Smooth muscle cell (in vitro differentiated cells): Measurements from ENCODE around the gene WDFY2. TPM values are rescaled to one million over a fixed set of nuclear protein-coding genes. Genes with fewer than 3 reads are reported as not detected.

ENCODE experiments used
- DNase-seq: peaks from one replicate; lab custom pipeline; 2025; ENCODE audit not compliant: unreplicated experiment; lab: John Stamatoyannopoulos, UW
- H2AFZ ChIP-seq: fragments of 200-600 bp; sonication (generic); 2 replicates; pipeline ENCODE4 v1.6.0; 2016; ENCODE audit warnings: antibody characterized with exemption, low read depth, mild to moderate bottlenecking
- H3F3A ChIP-seq: fragments of 200-600 bp; sonication (generic); 2 replicates; pipeline ENCODE4 v1.6.0; 2017; ENCODE audit warnings: antibody characterized with exemption, low read depth
- H3K27ac ChIP-seq: fragments of 200-600 bp; sonication (generic); 2 replicates; pipeline ENCODE4 v1.5.1; 2016; ENCODE audit warnings: low read depth, mild to moderate bottlenecking
- H3K27me3 ChIP-seq: fragments of 200-600 bp; sonication (generic); 2 replicates; pipeline ENCODE4 v1.6.1; 2016; ENCODE audit warnings: low read depth, mild to moderate bottlenecking
- H3K36me3 ChIP-seq: fragments of 200-600 bp; sonication (generic); 2 replicates; pipeline ENCODE4 v1.5.1; 2016; ENCODE audit warnings: low read depth
- H3K4me1 ChIP-seq: fragments of 200-600 bp; sonication (generic); 2 replicates; pipeline ENCODE4 v1.5.1; 2016; ENCODE audit warnings: low read depth
- H3K4me2 ChIP-seq: fragments of 200-600 bp; sonication (generic); 2 replicates; pipeline ENCODE4 v1.6.0; 2016; ENCODE audit warnings: mild to moderate bottlenecking
- H3K4me3 ChIP-seq: fragments of 200-600 bp; sonication (generic); 2 replicates; pipeline ENCODE4 v1.5.1; 2016; ENCODE audit warnings: mild to moderate bottlenecking
- H3K79me2 ChIP-seq: fragments of 200-600 bp; sonication (generic); 2 replicates; pipeline ENCODE4 v1.6.0; 2016; ENCODE audit warnings: low read depth, mild to moderate bottlenecking
- H3K9ac ChIP-seq: fragments of 200-600 bp; sonication (generic); 2 replicates; pipeline ENCODE4 v1.6.0; 2016; ENCODE audit warnings: low read depth
- H3K9me3 ChIP-seq: fragments of 200-600 bp; sonication (generic); replicated peaks from 2 replicates; pipeline ENCODE4 v1.5.1; 2016; ENCODE audit warnings: low read depth
- H4K20me1 ChIP-seq: fragments of 200-600 bp; sonication (generic); 2 replicates; pipeline ENCODE4 v1.6.0; 2016; ENCODE audit warnings: low read depth
- CTCF ChIP-seq: fragments of 200-600 bp; sonication (generic); IDR thresholded peaks from 2 replicates; pipeline ENCODE4 v1.5.1; 2017; ENCODE audit warnings: borderline replicate concordance, mild to moderate bottlenecking, antibody characterized with exemption; ENCODE audit not compliant: insufficient read depth, poor library complexity, severe bottlenecking
- WGBS: methylation state at CpG from one replicate; pipeline ENCODE4 v1.1.7; 2016; ENCODE audit warnings: low lambda C conversion rate; 5-methylcytosine and 5-hydroxymethylcytosine counted together
- polyA plus RNA-seq: library from polyadenylated mRNA; unstranded; fragments of >200 nt; fragmentation: Nextera tagmentation; extraction: Ambion mirVana; gene quantifications from 2 replicates; pipeline ENCODE4 v1.2.1, GENCODE V29; 2016
- total RNA-seq: library from RNA; depleted of rRNA; stranded (reverse); fragments of >200 nt; gene quantifications from 2 replicates; pipeline ENCODE4 v1.2.3, GENCODE V29; 2014

WDFY2 gene
- total and polyA plus RNA-seq, 2 experiments from 2014 or later = 6.6 to 13.7 TPM

- Histone ChIP-seq H3K4me2 (peak overlapping the region; percentile 32), H3K36me3 (peaks cover under 1% of the 10 kb centered on the region)
- WGBS = 30% methylated on average over 9 of the region's 9 CpGs
Measured at GRCh38 chr13:51747438-51748434, 163.5 kb downstream of the WDFY2 start.

GRCh38 chr13:51756651-51757050, 172.4 kb downstream of the WDFY2 start:
- Histone ChIP-seq H3K4me3 (no peak overlapping the region), H3K4me1 (no peaks in the 10 kb centered on the region), H3F3A (no peaks in the 10 kb centered on the region), H2AFZ (no peak overlapping the region), H3K36me3 (peaks cover 5% of the 10 kb centered on the region), H3K4me2 (no peak overlapping the region), H3K27me3 (no peaks in the 10 kb centered on the region), H3K79me2 (no peaks in the 10 kb centered on the region), H3K9me3 (no peaks in the 10 kb centered on the region), H3K9ac (no peak overlapping the region), H3K27ac (no peak overlapping the region), H4K20me1 (no peaks in the 10 kb centered on the region)
- no peak for DNase-seq
- TF ChIP-seq CTCF = no peak
- WGBS = 98% methylated on average over 2 of the region's 2 CpGs

More at GRCh38 chr13:51747438-51748434, 163.5 kb downstream of the WDFY2 start:
- Histone ChIP-seq H3K79me2 (no peaks in the 10 kb centered on the region), H4K20me1 (no peaks in the 10 kb centered on the region), H3K9me3 (no peaks in the 10 kb centered on the region), H3F3A (peaks cover 6% of the 10 kb centered on the region), H2AFZ (no peak overlapping the region), H3K27me3 (no peaks in the 10 kb centered on the region), H3K4me1 (peaks cover 10% of the 10 kb centered on the region), H3K4me3 (no peak overlapping the region), H3K27ac (peak overlapping the region; percentile 90), H3K9ac (peak overlapping the region; percentile 69)
- no peak for DNase-seq
- no peak for TF ChIP-seq CTCF

DNA sequence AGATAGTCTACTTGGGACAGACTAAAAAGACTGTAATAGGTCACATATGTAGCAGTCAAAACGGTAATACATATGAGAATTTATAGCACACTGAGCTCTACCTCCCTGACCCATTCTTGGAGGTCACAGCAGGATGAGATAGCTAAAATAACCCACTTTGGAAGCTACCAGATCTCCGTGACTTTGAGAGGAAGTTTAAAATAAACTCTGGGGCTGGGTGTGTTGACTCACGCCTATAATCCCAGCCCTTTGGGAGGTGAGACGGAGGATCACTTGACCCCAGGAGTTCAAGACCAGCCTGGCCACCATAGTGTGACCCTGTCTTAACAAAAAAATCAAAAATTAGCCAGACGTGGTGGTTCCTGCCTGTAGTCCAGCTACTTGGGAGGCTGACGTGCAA, 174.4 kb downstream of the WDFY2 start:
- Histone ChIP-seq H3K27me3 (no peaks in the 10 kb centered on the region), H3K4me3 (no peak overlapping the region), H3F3A (no peaks in the 10 kb centered on the region), H3K4me2 (peak overlapping the region; percentile 73), H3K9me3 (no peaks in the 10 kb centered on the region), H3K4me1 (no peaks in the 10 kb centered on the region), H2AFZ (no peak overlapping the region), H4K20me1 (no peaks in the 10 kb centered on the region), H3K27ac (peak overlapping the region; percentile 61), H3K9ac (no peak overlapping the region), H3K79me2 (no peaks in the 10 kb centered on the region), H3K36me3 (no peaks in the 10 kb centered on the region)
- 56% methylated on average over 6 of the region's 6 CpGs for WGBS
- no peak for DNase-seq
- no peak for TF ChIP-seq CTCF
